PC-3 (cell line): ENCODE results near the gene PARD6B.

Source experiments
- EZH2 ChIP-seq: fragments of 300-600 bp; sonication (generic); IDR thresholded peaks from one replicate; pipeline ENCODE4 v1.6.1; 2017; ENCODE audit warnings: antibody characterized with exemption, mild to moderate bottlenecking, low read length; ENCODE audit not compliant: unreplicated experiment
- EZH2phosphoT487 ChIP-seq: fragments of 300-600 bp; sonication (generic); IDR thresholded peaks from 2 replicates; pipeline ENCODE4 v1.6.1; 2018; ENCODE audit warnings: mild to moderate bottlenecking, antibody characterized with exemption, low read length, borderline replicate concordance
- TF ChIP-seq, protein P1 (sequence below): fragments of 300-600 bp; sonication (generic); conservative IDR thresholded peaks from 2 replicates; pipeline ENCODE4 v1.5.1; 2017; ENCODE audit warnings: antibody characterized with exemption, low read depth, mild to moderate bottlenecking, low read length

DNA sequence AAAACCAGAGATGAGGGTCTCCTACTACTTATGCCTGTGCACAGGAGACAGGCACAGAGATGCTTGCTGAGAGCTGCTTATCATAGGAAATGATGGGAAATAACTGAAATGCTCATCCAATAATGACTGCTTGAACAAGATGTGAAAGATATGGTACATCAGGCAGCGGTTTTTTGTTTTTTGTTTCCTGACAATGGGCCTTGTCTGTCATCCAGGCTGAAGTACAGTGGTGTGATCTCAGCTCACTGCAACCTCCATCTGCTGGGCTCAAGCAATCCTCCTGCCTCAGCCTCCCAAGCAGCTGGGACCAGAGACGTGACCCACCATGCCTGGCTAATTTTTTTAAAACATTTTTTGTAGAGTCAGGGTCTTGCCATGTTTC is 38.8 kb upstream of the PARD6B start:
- TF ChIP-seq, protein P1, sequence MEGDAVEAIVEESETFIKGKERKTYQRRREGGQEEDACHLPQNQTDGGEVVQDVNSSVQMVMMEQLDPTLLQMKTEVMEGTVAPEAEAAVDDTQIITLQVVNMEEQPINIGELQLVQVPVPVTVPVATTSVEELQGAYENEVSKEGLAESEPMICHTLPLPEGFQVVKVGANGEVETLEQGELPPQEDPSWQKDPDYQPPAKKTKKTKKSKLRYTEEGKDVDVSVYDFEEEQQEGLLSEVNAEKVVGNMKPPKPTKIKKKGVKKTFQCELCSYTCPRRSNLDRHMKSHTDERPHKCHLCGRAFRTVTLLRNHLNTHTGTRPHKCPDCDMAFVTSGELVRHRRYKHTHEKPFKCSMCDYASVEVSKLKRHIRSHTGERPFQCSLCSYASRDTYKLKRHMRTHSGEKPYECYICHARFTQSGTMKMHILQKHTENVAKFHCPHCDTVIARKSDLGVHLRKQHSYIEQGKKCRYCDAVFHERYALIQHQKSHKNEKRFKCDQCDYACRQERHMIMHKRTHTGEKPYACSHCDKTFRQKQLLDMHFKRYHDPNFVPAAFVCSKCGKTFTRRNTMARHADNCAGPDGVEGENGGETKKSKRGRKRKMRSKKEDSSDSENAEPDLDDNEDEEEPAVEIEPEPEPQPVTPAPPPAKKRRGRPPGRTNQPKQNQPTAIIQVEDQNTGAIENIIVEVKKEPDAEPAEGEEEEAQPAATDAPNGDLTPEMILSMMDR = no peak
- TF ChIP-seq EZH2 (no peak), EZH2phosphoT487 (no peak)
